HEK293 (cell line): ENCODE data around the gene HIPK2.

ENCODE experiments used
- CTCF ChIA-PET: fragments of 350-600 bp; formaldehyde crosslinking; extraction: SDS; loops from one replicate; lab custom pipeline; 2021; ENCODE audit warnings: antibody characterized with exemption; lab: Yijun Ruan, JAX
- POLR2A ChIA-PET: fragments of 300-600 bp; formaldehyde crosslinking; extraction: SDS; loops from one replicate; lab custom pipeline; 2020; ENCODE audit warnings: antibody characterized with exemption, inconsistent platforms; lab: Yijun Ruan, JAX
- H3K27ac ChIP-seq: fragments of 200-500 bp; sonication (Bioruptor generic); 2 replicates; pipeline ENCODE4 v1.5.1; 2014; ENCODE audit warnings: low read depth, low read length, control low read depth, inconsistent platforms; ENCODE audit errors: extremely low read depth
- H3K36me3 ChIP-seq, 2 experiments: fragments of 200-500 bp in 1 of 2; sonication (Bioruptor generic) in 1 of 2; 1 replicate in 1 of 2; 2 replicates in 1 of 2; pipeline ENCODE4 v1.5.1; 2014 to 2017; ENCODE audit warnings: inconsistent platforms in 2 of 2, low read length in 2 of 2; ENCODE audit not compliant: control insufficient read depth in 2 of 2, insufficient read depth in 1 of 2
- H3K4me1 ChIP-seq: fragments of 200-500 bp; sonication (Bioruptor generic); 2 replicates; pipeline ENCODE4 v1.5.1; 2014; ENCODE audit warnings: mild to moderate bottlenecking, low read length, inconsistent platforms; ENCODE audit not compliant: control insufficient read depth, insufficient read depth
- H3K4me3 ChIP-seq: 2 replicates; pipeline ENCODE4 v1.5.1; 2011; ENCODE audit warnings: low read depth, mild to moderate bottlenecking, control low read depth, low read length, moderate library complexity
- H3K9me3 ChIP-seq: fragments of 200-500 bp; sonication (Bioruptor generic); 2 replicates; pipeline ENCODE4 v1.5.1; 2014; ENCODE audit warnings: low read depth, low read length, inconsistent platforms; ENCODE audit not compliant: control insufficient read depth, insufficient read depth
- AEBP2 ChIP-seq: fragments of 450-650 bp; formaldehyde crosslinking; IDR thresholded peaks from 2 replicates; pipeline ENCODE4 v1.5.1; 2016; ENCODE audit warnings: missing biosample characterization, missing genetic modification characterization, borderline replicate concordance
- BCL6B ChIP-seq: fragments of 450-650 bp; formaldehyde crosslinking; IDR thresholded peaks from 2 replicates; pipeline ENCODE4 v1.5.1; 2017; ENCODE audit warnings: missing biosample characterization, missing genetic modification characterization
- EGR2 ChIP-seq: fragments of 450-650 bp; formaldehyde crosslinking; IDR thresholded peaks from 2 replicates; pipeline ENCODE4 v1.5.1; 2016; ENCODE audit warnings: low read depth, missing biosample characterization, missing genetic modification characterization
- FEZF1 ChIP-seq: fragments of 450-650 bp; formaldehyde crosslinking; IDR thresholded peaks from 2 replicates; pipeline ENCODE4 v1.5.1; 2016; ENCODE audit warnings: missing biosample characterization, missing genetic modification characterization
- KLF16 ChIP-seq: fragments of 450-650 bp; formaldehyde crosslinking; IDR thresholded peaks from 2 replicates; pipeline ENCODE4 v1.5.1; 2017; ENCODE audit warnings: missing biosample characterization, missing genetic modification characterization
- KLF8 ChIP-seq: fragments of 450-650 bp; formaldehyde crosslinking; IDR thresholded peaks from 2 replicates; pipeline ENCODE4 v1.5.1; 2016; ENCODE audit warnings: missing biosample characterization, missing genetic modification characterization
- KLF9 ChIP-seq: fragments of 450-650 bp; formaldehyde crosslinking; IDR thresholded peaks from 2 replicates; pipeline ENCODE4 v1.5.1; 2016; ENCODE audit warnings: missing biosample characterization, missing genetic modification characterization, low read depth
- RBAK ChIP-seq: fragments of 450-650 bp; formaldehyde crosslinking; IDR thresholded peaks from 2 replicates; pipeline ENCODE4 v1.5.1; 2016; ENCODE audit warnings: missing biosample characterization, missing genetic modification characterization
- SP2 ChIP-seq: fragments of 450-650 bp; formaldehyde crosslinking; IDR thresholded peaks from 2 replicates; pipeline ENCODE4 v1.5.1; 2016; ENCODE audit warnings: missing biosample characterization, missing genetic modification characterization
- WT1 ChIP-seq: fragments of 450-650 bp; formaldehyde crosslinking; IDR thresholded peaks from 2 replicates; pipeline ENCODE4 v1.5.1; 2016; ENCODE audit warnings: missing biosample characterization, missing genetic modification characterization
- ZIC2 ChIP-seq: fragments of 450-650 bp; formaldehyde crosslinking; IDR thresholded peaks from 2 replicates; pipeline ENCODE4 v1.5.1; 2016; ENCODE audit warnings: missing biosample characterization, missing genetic modification characterization
- ZNF133 ChIP-seq: fragments of 450-650 bp; formaldehyde crosslinking; IDR thresholded peaks from 2 replicates; pipeline ENCODE4 v1.5.1; 2016; ENCODE audit warnings: missing biosample characterization, missing genetic modification characterization
- ZNF221 ChIP-seq: fragments of 450-650 bp; formaldehyde crosslinking; IDR thresholded peaks from 2 replicates; pipeline ENCODE4 v1.5.1; 2017; ENCODE audit warnings: missing biosample characterization, missing genetic modification characterization, borderline replicate concordance
- ZNF26 ChIP-seq: fragments of 450-650 bp; formaldehyde crosslinking; IDR thresholded peaks from 2 replicates; pipeline ENCODE4 v1.5.1; 2016; ENCODE audit warnings: missing biosample characterization, missing genetic modification characterization
- ZNF311 ChIP-seq: fragments of 450-650 bp; formaldehyde crosslinking; IDR thresholded peaks from 2 replicates; pipeline ENCODE4 v1.5.1; 2017; ENCODE audit warnings: missing biosample characterization, missing genetic modification characterization, borderline replicate concordance
- ZNF394 ChIP-seq: fragments of 450-650 bp; formaldehyde crosslinking; IDR thresholded peaks from 2 replicates; pipeline ENCODE4 v1.5.1; 2016; ENCODE audit warnings: missing biosample characterization, missing genetic modification characterization, mild to moderate bottlenecking, moderate library complexity, borderline replicate concordance
- ZNF404 ChIP-seq: fragments of 450-650 bp; formaldehyde crosslinking; IDR thresholded peaks from 2 replicates; pipeline ENCODE4 v1.5.1; 2017; ENCODE audit warnings: missing biosample characterization, missing genetic modification characterization
- ZNF549 ChIP-seq: fragments of 450-650 bp; IDR thresholded peaks from 2 replicates; pipeline ENCODE4 v1.5.1; 2018; ENCODE audit warnings: missing biosample characterization, missing genetic modification characterization, mild to moderate bottlenecking, inconsistent platforms, moderate library complexity
- ZNF571 ChIP-seq: fragments of 450-650 bp; formaldehyde crosslinking; IDR thresholded peaks from 2 replicates; pipeline ENCODE4 v1.5.0; 2017; ENCODE audit warnings: missing biosample characterization, missing genetic modification characterization
- ZNF596 ChIP-seq: fragments of 450-650 bp; IDR thresholded peaks from 2 replicates; pipeline ENCODE4 v1.5.0; 2018; ENCODE audit warnings: missing biosample characterization, mild to moderate bottlenecking, missing genetic modification characterization, moderate library complexity
- ZNF624 ChIP-seq: fragments of 450-650 bp; formaldehyde crosslinking; IDR thresholded peaks from 2 replicates; pipeline ENCODE4 v1.5.1; 2017; ENCODE audit warnings: missing biosample characterization, missing genetic modification characterization
- ZNF658 ChIP-seq: fragments of 450-650 bp; formaldehyde crosslinking; IDR thresholded peaks from 2 replicates; pipeline ENCODE4; 2016; ENCODE audit warnings: missing biosample characterization, missing genetic modification characterization
- ZNF704 ChIP-seq: fragments of 450-650 bp; formaldehyde crosslinking; IDR thresholded peaks from 2 replicates; pipeline ENCODE4 v1.5.1; 2016; ENCODE audit warnings: missing biosample characterization, missing genetic modification characterization
- ZNF747 ChIP-seq: fragments of 450-650 bp; formaldehyde crosslinking; IDR thresholded peaks from 2 replicates; pipeline ENCODE4 v1.5.1; 2016; ENCODE audit warnings: missing biosample characterization, missing genetic modification characterization
- ZSCAN18 ChIP-seq: fragments of 450-650 bp; formaldehyde crosslinking; IDR thresholded peaks from 2 replicates; pipeline ENCODE4 v1.5.1; 2016; ENCODE audit warnings: missing biosample characterization, missing genetic modification characterization

Gene HIPK2

GRCh38 chr7:139681463-139681755, 96.4 kb downstream of the HIPK2 start:
- H3K4me1 ChIP-seq: peaks cover 2% of the 10 kb centered on the region; the same call in 1 of the 2 replicates
- POLR2A ChIA-PET: no interaction called here
- H3K4me3 ChIP-seq: no peak overlapping the region
- no peak overlapping the region for H3K27ac ChIP-seq
- TF ChIP-seq KLF8 (tag by site-specific recombination): no peak
- no peak for TF ChIP-seq ZNF394 (tag by site-specific recombination)
- TF ChIP-seq ZNF404 (tag by site-specific recombination): no peak
- no peak for TF ChIP-seq ZNF658 (tag by site-specific recombination)
- no peak for TF ChIP-seq ZNF311 (tag by site-specific recombination)
- TF ChIP-seq EGR2 (tag by site-specific recombination): no peak
- no peak for TF ChIP-seq ZNF571 (tag by site-specific recombination)
- TF ChIP-seq KLF16 (tag by site-specific recombination): no peak
- no peak for TF ChIP-seq ZNF596 (tag by site-specific recombination)
- no peak for TF ChIP-seq ZNF624 (tag by site-specific recombination)
- no peak for TF ChIP-seq FEZF1 (tag by site-specific recombination)
- H3K36me3 ChIP-seq: no peaks in the 10 kb centered on the region
- no peaks in the 10 kb centered on the region for H3K9me3 ChIP-seq
- CTCF ChIA-PET: no interaction called here

- CTCF ChIA-PET: no interaction called here
- TF ChIP-seq ZNF133 (tag by site-specific recombination) (no peak), ZNF221 (no peak), ZIC2 (peak; percentile 49; the same call in 1 of the 2 replicates), ZNF549 (tag by site-specific recombination) (no peak), RBAK (tag by site-specific recombination) (no peak)
- no peak overlapping the region for H3K4me3 ChIP-seq
- peaks cover 2% of the 10 kb centered on the region; the same call in 1 of the 2 replicates for H3K4me1 ChIP-seq
- H3K9me3 ChIP-seq: no peaks in the 10 kb centered on the region
- H3K36me3 ChIP-seq: no peaks in the 10 kb centered on the region
- H3K27ac ChIP-seq: no peak overlapping the region
- POLR2A ChIA-PET: no interaction called here
Observed at GRCh38 chr7:139680676-139681462, 96.9 kb downstream of the HIPK2 start.

GRCh38 chr7:139679731-139680594, 97.8 kb downstream of the HIPK2 start:
- H3K4me3 ChIP-seq: no peak overlapping the region
- no peak for TF ChIP-seq SP2 (tag by site-specific recombination)
- no peak for TF ChIP-seq BCL6B
- no peak for TF ChIP-seq WT1 (tag by site-specific recombination)
- no peak for TF ChIP-seq ZNF747 (tag by site-specific recombination)
- TF ChIP-seq ZSCAN18: no peak
- no peak for TF ChIP-seq AEBP2
- no peak for TF ChIP-seq KLF9 (tag by site-specific recombination)
- TF ChIP-seq ZNF26: no peak
- no peak for TF ChIP-seq ZNF704 (tag by site-specific recombination)
- ChIA-PET CTCF (no interaction called here), POLR2A (no interaction called here)
- H3K9me3 ChIP-seq: no peaks in the 10 kb centered on the region
- no peaks in the 10 kb centered on the region for H3K36me3 ChIP-seq
- H3K27ac ChIP-seq: no peak overlapping the region
- H3K4me1 ChIP-seq: peaks cover 2% of the 10 kb centered on the region; the same call in 1 of the 2 replicates
